ENCODE measurements around the gene PRKN.

PRKN gene

DNA sequence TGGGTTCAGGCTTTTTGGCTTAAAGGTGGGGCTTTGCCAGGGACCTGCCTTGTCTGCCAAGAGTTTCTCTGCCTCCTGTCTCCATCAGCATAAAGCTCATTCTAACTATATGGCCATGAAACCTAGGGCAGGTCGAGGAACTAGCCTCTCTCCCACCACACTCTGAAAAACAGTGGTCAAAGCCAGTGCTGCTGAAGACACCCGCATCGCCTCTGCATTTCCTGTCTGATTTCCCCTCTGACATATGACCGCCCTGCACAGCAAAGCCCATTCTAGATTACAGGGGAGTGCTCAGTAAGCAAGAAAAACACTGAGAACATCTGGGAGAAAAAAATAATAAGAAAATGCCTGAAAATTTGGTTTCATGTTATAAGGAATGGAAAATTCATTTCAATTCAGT, 573.6 kb downstream of the PRKN start:
- Histone ChIP-seq H3K27me3 (ENCODE audit: insufficient read depth, poor library complexity, severe bottlenecking) (no peaks in the 10 kb centered on the region), H3K27ac (replicated peaks) (no peak overlapping the region), H3K4me3 (replicated peaks; ENCODE audit: insufficient read depth, low read length) (no peak overlapping the region)
- TF ChIP-seq, protein P1, sequence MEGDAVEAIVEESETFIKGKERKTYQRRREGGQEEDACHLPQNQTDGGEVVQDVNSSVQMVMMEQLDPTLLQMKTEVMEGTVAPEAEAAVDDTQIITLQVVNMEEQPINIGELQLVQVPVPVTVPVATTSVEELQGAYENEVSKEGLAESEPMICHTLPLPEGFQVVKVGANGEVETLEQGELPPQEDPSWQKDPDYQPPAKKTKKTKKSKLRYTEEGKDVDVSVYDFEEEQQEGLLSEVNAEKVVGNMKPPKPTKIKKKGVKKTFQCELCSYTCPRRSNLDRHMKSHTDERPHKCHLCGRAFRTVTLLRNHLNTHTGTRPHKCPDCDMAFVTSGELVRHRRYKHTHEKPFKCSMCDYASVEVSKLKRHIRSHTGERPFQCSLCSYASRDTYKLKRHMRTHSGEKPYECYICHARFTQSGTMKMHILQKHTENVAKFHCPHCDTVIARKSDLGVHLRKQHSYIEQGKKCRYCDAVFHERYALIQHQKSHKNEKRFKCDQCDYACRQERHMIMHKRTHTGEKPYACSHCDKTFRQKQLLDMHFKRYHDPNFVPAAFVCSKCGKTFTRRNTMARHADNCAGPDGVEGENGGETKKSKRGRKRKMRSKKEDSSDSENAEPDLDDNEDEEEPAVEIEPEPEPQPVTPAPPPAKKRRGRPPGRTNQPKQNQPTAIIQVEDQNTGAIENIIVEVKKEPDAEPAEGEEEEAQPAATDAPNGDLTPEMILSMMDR (IDR thresholded peaks at IDR 0.05; ENCODE audit: insufficient read depth, low read length) = no peak
- TF ChIP-seq, protein P2, sequence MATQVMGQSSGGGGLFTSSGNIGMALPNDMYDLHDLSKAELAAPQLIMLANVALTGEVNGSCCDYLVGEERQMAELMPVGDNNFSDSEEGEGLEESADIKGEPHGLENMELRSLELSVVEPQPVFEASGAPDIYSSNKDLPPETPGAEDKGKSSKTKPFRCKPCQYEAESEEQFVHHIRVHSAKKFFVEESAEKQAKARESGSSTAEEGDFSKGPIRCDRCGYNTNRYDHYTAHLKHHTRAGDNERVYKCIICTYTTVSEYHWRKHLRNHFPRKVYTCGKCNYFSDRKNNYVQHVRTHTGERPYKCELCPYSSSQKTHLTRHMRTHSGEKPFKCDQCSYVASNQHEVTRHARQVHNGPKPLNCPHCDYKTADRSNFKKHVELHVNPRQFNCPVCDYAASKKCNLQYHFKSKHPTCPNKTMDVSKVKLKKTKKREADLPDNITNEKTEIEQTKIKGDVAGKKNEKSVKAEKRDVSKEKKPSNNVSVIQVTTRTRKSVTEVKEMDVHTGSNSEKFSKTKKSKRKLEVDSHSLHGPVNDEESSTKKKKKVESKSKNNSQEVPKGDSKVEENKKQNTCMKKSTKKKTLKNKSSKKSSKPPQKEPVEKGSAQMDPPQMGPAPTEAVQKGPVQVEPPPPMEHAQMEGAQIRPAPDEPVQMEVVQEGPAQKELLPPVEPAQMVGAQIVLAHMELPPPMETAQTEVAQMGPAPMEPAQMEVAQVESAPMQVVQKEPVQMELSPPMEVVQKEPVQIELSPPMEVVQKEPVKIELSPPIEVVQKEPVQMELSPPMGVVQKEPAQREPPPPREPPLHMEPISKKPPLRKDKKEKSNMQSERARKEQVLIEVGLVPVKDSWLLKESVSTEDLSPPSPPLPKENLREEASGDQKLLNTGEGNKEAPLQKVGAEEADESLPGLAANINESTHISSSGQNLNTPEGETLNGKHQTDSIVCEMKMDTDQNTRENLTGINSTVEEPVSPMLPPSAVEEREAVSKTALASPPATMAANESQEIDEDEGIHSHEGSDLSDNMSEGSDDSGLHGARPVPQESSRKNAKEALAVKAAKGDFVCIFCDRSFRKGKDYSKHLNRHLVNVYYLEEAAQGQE (IDR thresholded peaks at IDR 0.05; ENCODE audit: insufficient replicate concordance, low read depth) = no peak
- TF ChIP-seq GABPA (IDR thresholded peaks at IDR 0.05; ENCODE audit: low read depth) (no peak), POLR2AphosphoS5 (IDR thresholded peaks at IDR 0.05; ENCODE audit: low read depth) (no peak), SPI1 (IDR thresholded peaks at IDR 0.05; ENCODE audit: borderline replicate concordance, low read depth) (no peak)
- DNase-seq (ENCODE audit: low read depth in 1 of 2, low spot score in 1 of 2) = no peak

GRCh38 chr6:162153120-162153519, 574.4 kb downstream of the PRKN start:
- Histone ChIP-seq H3K27me3 (ENCODE audit: insufficient read depth, poor library complexity, severe bottlenecking) (no peaks in the 10 kb centered on the region), H3K27ac (replicated peaks) (no peak overlapping the region), H3K4me3 (replicated peaks; ENCODE audit: insufficient read depth, low read length) (no peak overlapping the region)
- TF ChIP-seq, protein P2 (IDR thresholded peaks at IDR 0.05; ENCODE audit: insufficient replicate concordance, low read depth) = no peak
- no peak for TF ChIP-seq POLR2AphosphoS5 (IDR thresholded peaks at IDR 0.05; ENCODE audit: low read depth)
- TF ChIP-seq, protein P1 (IDR thresholded peaks at IDR 0.05; ENCODE audit: insufficient read depth, low read length) = no peak
- TF ChIP-seq GABPA (IDR thresholded peaks at IDR 0.05; ENCODE audit: low read depth) = no peak
- no peak for TF ChIP-seq SPI1 (IDR thresholded peaks at IDR 0.05; ENCODE audit: borderline replicate concordance, low read depth)
- DNase-seq (ENCODE audit: low read depth in 1 of 2, low spot score in 1 of 2) = no peak

- Histone ChIP-seq H3K4me3 (replicated peaks; ENCODE audit: insufficient read depth, low read length) (no peak overlapping the region), H3K27me3 (ENCODE audit: insufficient read depth, poor library complexity, severe bottlenecking) (no peaks in the 10 kb centered on the region), H3K27ac (replicated peaks) (no peak overlapping the region)
- no peak for DNase-seq (ENCODE audit: low read depth in 1 of 2, low spot score in 1 of 2)
- TF ChIP-seq POLR2AphosphoS5 (IDR thresholded peaks at IDR 0.05; ENCODE audit: low read depth) = no peak
Measured at GRCh38 chr6:162151021-162151665, 576.4 kb downstream of the PRKN start.

- TF ChIP-seq GABPA (IDR thresholded peaks at IDR 0.05; ENCODE audit: low read depth) = no peak
- TF ChIP-seq SPI1 (IDR thresholded peaks at IDR 0.05; ENCODE audit: borderline replicate concordance, low read depth) = no peak
- TF ChIP-seq, protein P1 (IDR thresholded peaks at IDR 0.05; ENCODE audit: insufficient read depth, low read length) = no peak
- TF ChIP-seq, protein P2 (IDR thresholded peaks at IDR 0.05; ENCODE audit: insufficient replicate concordance, low read depth) = no peak
- no peak for TF ChIP-seq POLR2AphosphoS5 (IDR thresholded peaks at IDR 0.05; ENCODE audit: low read depth)
- Histone ChIP-seq H3K4me3 (replicated peaks; ENCODE audit: insufficient read depth, low read length) (no peak overlapping the region), H3K27me3 (ENCODE audit: insufficient read depth, poor library complexity, severe bottlenecking) (no peaks in the 10 kb centered on the region), H3K27ac (replicated peaks) (no peak overlapping the region)
- no peak for DNase-seq (ENCODE audit: low read depth in 1 of 2, low spot score in 1 of 2)
Measured at GRCh38 chr6:162150295-162150694, 577.3 kb downstream of the PRKN start.
